GM23338 (cell line): Measurements from ENCODE around the gene LILRA5. TPM values are rescaled to one million over a fixed set of nuclear protein-coding genes. Genes with fewer than 3 reads are reported as not detected.

Experiments used
- ATAC-seq: fragments of 200-7000 bp; cut with Tn5 transposase; 3 replicates; pipeline ENCODE4 v1.9.1; 2020
- DNase-seq: peaks from one replicate; pipeline ENCODE4 v3.0.0-alpha.2; 2015; ENCODE audit warnings: low spot score
- H2AFZ ChIP-seq: fragments of 200-600 bp; sonication (generic); 2 replicates; pipeline ENCODE4 v1.8.0; 2016; ENCODE audit warnings: antibody characterized with exemption, mild to moderate bottlenecking, moderate library complexity
- H3F3A ChIP-seq: fragments of 200-600 bp; sonication (generic); replicated peaks from 2 replicates; pipeline ENCODE4 v1.8.0; 2017; ENCODE audit warnings: antibody characterized with exemption, mixed run types, low read depth
- H3K27ac ChIP-seq: fragments of 200-600 bp; sonication (generic); 2 replicates; pipeline ENCODE4 v1.6.1; 2016; ENCODE audit warnings: low read depth
- H3K27me3 ChIP-seq: fragments of 200-600 bp; sonication (generic); 2 replicates; pipeline ENCODE4 v1.8.0; 2016; ENCODE audit warnings: mild to moderate bottlenecking, mixed run types, moderate library complexity; ENCODE audit not compliant: insufficient read depth
- H3K36me3 ChIP-seq: fragments of 200-600 bp; sonication (generic); 2 replicates; pipeline ENCODE4 v1.8.0; 2016; ENCODE audit warnings: mild to moderate bottlenecking; ENCODE audit not compliant: insufficient read depth
- H3K4me1 ChIP-seq: fragments of 200-600 bp; sonication (generic); 2 replicates; pipeline ENCODE4 v1.8.0; 2016; ENCODE audit warnings: mild to moderate bottlenecking, moderate library complexity; ENCODE audit not compliant: insufficient read depth
- H3K4me2 ChIP-seq: fragments of 200-600 bp; sonication (generic); 2 replicates; pipeline ENCODE4 v1.7.1; 2017; ENCODE audit warnings: mixed run types
- H3K4me3 ChIP-seq: fragments of 200-600 bp; sonication (generic); 2 replicates; pipeline ENCODE4 v1.6.1; 2016; ENCODE audit warnings: mixed run types
- H3K79me2 ChIP-seq: fragments of 200-600 bp; sonication (generic); replicated peaks from 2 replicates; pipeline ENCODE4 v1.8.0; 2017; ENCODE audit warnings: mild to moderate bottlenecking; ENCODE audit not compliant: insufficient read depth
- H3K9me2 ChIP-seq: fragments of 200-600 bp; sonication (generic); 2 replicates; pipeline ENCODE4 v1.8.0; 2017; ENCODE audit not compliant: insufficient read depth
- H4K20me1 ChIP-seq: fragments of 200-600 bp; sonication (generic); replicated peaks from 2 replicates; pipeline ENCODE4 v1.8.0; 2017; ENCODE audit warnings: mild to moderate bottlenecking; ENCODE audit not compliant: insufficient read depth
- H3K27ac Mint-ChIP-seq: 2 replicates; pipeline ENCODE4 v1.8.0; 2020; ENCODE audit warnings: inconsistent platforms, mild to moderate bottlenecking, moderate library complexity, mixed read lengths
- H3K27me3 Mint-ChIP-seq: 3 replicates; pipeline ENCODE4 v1.8.0; 2022; ENCODE audit warnings: low read depth, mild to moderate bottlenecking, moderate library complexity, mixed read lengths, inconsistent platforms; ENCODE audit not compliant: insufficient read depth, poor library complexity
- H3K36me3 Mint-ChIP-seq: 3 replicates; pipeline ENCODE4 v1.8.0; 2021; ENCODE audit warnings: low read depth, mild to moderate bottlenecking, inconsistent platforms, moderate library complexity, mixed read lengths
- H3K4me1 Mint-ChIP-seq: 3 replicates; pipeline ENCODE4 v1.8.0; 2020; ENCODE audit warnings: mild to moderate bottlenecking, inconsistent platforms, mixed read lengths
- H3K4me3 Mint-ChIP-seq: 3 replicates; pipeline ENCODE4 v1.8.0; 2021; ENCODE audit warnings: moderate library complexity, mild to moderate bottlenecking, inconsistent platforms, mixed read lengths
- H3K9me3 Mint-ChIP-seq: 3 replicates; pipeline ENCODE4 v1.8.0; 2020; ENCODE audit warnings: moderate library complexity, mild to moderate bottlenecking, inconsistent platforms, mixed read lengths
- CREB1 ChIP-seq: fragments of 250-450 bp; sonication (Bioruptor Pico); IDR thresholded peaks from 2 replicates; pipeline ENCODE4 v1.5.0; 2020; ENCODE audit warnings: low read depth, mild to moderate bottlenecking, moderate library complexity
- EZH2 ChIP-seq: fragments of 200-600 bp; sonication (generic); IDR thresholded peaks from one replicate; pipeline ENCODE4 v1.8.0; 2017; ENCODE audit warnings: antibody characterized with exemption, mild to moderate bottlenecking, low read depth; ENCODE audit not compliant: unreplicated experiment
- JUNB ChIP-seq: IDR thresholded peaks from one replicate; pipeline ENCODE4 v1.6.1; 2016; ENCODE audit warnings: antibody characterized with exemption; ENCODE audit not compliant: unreplicated experiment
- NANOG ChIP-seq: IDR thresholded peaks from 2 replicates; pipeline ENCODE4 v1.6.1; 2016; ENCODE audit warnings: antibody characterized with exemption, borderline replicate concordance
- POLR2AphosphoS5 ChIP-seq: IDR thresholded peaks from 2 replicates; pipeline ENCODE4 v1.6.1; 2016; ENCODE audit warnings: antibody characterized with exemption, low read depth
- STAT1 ChIP-seq: IDR thresholded peaks from one replicate; pipeline ENCODE4 v1.6.1; 2016; ENCODE audit warnings: antibody characterized with exemption; ENCODE audit not compliant: unreplicated experiment
- polyA plus RNA-seq: library from polyadenylated mRNA; unstranded; fragments of >200 nt; fragmentation: Nextera tagmentation; extraction: Ambion mirVana; gene quantifications from 2 replicates; pipeline ENCODE4 v1.2.1, GENCODE V29; 2016
- total RNA-seq: library from RNA; depleted of rRNA; stranded (reverse); fragments of >200 nt; shearing (Covaris generic); gene quantifications from 2 replicates; pipeline ENCODE4 v1.2.3, GENCODE V29; 2014
- TF ChIP-seq, protein P1 (sequence below): fragments of 250-450 bp; sonication (Bioruptor Pico); IDR thresholded peaks from 2 replicates; pipeline ENCODE4 v1.5.0; 2020; ENCODE audit warnings: mild to moderate bottlenecking, moderate library complexity
- TF ChIP-seq, protein P2 (sequence below): IDR thresholded peaks from 2 replicates; pipeline ENCODE4 v1.6.1; 2016; ENCODE audit warnings: antibody characterized with exemption
- TF ChIP-seq, protein P3 (sequence below), 2 experiments: fragments of 200-600 bp in 1 of 2; sonication (generic) in 1 of 2; conservative IDR thresholded peaks; 2 replicates each; pipeline versions ENCODE4 v1.5.1 to v1.6.1; 2016 to 2017; ENCODE audit warnings: antibody characterized with exemption in 2 of 2, low read depth in 2 of 2, mild to moderate bottlenecking in 2 of 2, moderate library complexity in 1 of 2

LILRA5 gene
- total and polyA plus RNA-seq, 2 experiments from 2014 or later = not detected

DNA sequence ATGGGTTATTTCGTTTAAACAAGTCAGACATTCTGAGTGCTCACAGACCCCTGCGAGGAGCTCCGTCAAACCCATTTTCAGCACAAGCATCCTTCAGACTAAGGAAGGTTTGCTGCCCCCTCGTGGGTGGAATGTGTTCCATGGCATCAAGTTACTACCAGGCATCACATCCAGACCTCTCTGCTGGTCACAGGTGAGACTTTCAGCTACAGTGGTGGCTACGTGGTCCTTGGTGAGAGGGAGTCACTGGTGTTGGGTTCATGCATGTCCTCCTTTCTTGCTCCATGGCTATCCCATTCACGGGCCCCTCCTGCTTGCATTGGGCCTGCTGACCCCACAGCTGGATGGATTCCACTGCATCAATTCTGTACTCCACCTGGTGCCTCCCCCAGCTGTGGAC is 46.8 kb downstream of the LILRA5 start (continued):
- TF ChIP-seq, protein P1, sequence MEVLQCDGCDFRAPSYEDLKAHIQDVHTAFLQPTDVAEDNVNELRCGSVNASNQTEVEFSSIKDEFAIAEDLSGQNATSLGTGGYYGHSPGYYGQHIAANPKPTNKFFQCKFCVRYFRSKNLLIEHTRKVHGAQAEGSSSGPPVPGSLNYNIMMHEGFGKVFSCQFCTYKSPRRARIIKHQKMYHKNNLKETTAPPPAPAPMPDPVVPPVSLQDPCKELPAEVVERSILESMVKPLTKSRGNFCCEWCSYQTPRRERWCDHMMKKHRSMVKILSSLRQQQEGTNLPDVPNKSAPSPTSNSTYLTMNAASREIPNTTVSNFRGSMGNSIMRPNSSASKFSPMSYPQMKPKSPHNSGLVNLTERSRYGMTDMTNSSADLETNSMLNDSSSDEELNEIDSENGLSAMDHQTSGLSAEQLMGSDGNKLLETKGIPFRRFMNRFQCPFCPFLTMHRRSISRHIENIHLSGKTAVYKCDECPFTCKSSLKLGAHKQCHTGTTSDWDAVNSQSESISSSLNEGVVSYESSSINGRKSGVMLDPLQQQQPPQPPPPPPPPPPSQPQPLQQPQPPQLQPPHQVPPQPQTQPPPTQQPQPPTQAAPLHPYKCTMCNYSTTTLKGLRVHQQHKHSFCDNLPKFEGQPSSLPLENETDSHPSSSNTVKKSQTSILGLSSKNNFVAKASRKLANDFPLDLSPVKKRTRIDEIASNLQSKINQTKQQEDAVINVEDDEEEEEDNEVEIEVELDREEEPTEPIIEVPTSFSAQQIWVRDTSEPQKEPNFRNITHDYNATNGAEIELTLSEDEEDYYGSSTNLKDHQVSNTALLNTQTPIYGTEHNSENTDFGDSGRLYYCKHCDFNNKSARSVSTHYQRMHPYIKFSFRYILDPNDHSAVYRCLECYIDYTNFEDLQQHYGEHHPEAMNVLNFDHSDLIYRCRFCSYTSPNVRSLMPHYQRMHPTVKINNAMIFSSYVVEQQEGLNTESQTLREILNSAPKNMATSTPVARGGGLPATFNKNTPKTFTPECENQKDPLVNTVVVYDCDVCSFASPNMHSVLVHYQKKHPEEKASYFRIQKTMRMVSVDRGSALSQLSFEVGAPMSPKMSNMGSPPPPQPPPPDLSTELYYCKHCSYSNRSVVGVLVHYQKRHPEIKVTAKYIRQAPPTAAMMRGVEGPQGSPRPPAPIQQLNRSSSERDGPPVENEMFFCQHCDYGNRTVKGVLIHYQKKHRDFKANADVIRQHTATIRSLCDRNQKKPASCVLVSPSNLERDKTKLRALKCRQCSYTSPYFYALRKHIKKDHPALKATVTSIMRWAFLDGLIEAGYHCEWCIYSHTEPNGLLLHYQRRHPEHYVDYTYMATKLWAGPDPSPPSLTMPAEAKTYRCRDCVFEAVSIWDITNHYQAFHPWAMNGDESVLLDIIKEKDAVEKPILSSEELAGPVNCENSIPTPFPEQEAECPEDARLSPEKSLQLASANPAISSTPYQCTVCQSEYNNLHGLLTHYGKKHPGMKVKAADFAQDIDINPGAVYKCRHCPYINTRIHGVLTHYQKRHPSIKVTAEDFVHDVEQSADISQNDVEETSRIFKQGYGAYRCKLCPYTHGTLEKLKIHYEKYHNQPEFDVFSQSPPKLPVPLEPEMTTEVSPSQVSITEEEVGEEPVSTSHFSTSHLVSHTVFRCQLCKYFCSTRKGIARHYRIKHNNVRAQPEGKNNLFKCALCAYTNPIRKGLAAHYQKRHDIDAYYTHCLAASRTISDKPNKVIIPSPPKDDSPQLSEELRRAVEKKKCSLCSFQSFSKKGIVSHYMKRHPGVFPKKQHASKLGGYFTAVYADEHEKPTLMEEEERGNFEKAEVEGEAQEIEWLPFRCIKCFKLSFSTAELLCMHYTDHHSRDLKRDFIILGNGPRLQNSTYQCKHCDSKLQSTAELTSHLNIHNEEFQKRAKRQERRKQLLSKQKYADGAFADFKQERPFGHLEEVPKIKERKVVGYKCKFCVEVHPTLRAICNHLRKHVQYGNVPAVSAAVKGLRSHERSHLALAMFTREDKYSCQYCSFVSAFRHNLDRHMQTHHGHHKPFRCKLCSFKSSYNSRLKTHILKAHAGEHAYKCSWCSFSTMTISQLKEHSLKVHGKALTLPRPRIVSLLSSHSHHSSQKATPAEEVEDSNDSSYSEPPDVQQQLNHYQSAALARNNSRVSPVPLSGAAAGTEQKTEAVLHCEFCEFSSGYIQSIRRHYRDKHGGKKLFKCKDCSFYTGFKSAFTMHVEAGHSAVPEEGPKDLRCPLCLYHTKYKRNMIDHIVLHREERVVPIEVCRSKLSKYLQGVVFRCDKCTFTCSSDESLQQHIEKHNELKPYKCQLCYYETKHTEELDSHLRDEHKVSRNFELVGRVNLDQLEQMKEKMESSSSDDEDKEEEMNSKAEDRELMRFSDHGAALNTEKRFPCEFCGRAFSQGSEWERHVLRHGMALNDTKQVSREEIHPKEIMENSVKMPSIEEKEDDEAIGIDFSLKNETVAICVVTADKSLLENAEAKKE (CRISPR knock-in tag) = peak; percentile 36; the same call in 1 of the 2 replicates

DNA sequence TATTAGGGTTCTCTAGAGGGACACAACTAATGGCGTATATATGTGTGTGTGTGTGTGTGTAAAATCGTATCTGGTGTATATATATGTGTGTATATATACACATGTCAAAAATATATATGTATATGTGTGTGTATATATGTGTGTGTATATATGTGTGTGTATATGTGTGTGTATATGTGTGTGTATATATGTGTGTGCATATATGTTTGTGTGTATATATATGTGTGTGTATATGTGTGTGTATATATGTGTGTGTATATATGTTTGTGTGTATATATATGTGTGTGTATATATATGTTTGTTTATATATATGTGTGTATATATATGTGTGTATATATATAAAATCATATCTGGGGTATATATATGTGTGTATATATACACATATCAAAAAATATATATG is 50.5 kb downstream of the LILRA5 start:
- no peak overlapping the region for H3K4me2 ChIP-seq
- Mint-ChIP-seq H3K9me3 (no peaks in the 10 kb centered on the region; the same call in 2 of the 3 replicates), H3K4me3 (no peak overlapping the region), H3K36me3 (no peaks in the 10 kb centered on the region), H3K4me1 (peaks cover 5% of the 10 kb centered on the region; the same call in 2 of the 3 replicates), H3K27me3 (no peaks in the 10 kb centered on the region), H3K27ac (no peak overlapping the region)
- no peaks in the 10 kb centered on the region for H3K27me3 ChIP-seq
- no peak overlapping the region for H3K4me3 ChIP-seq
- H4K20me1 ChIP-seq = no peaks in the 10 kb centered on the region
- no peaks in the 10 kb centered on the region for H3K79me2 ChIP-seq
- no peaks in the 10 kb centered on the region for H3K9me2 ChIP-seq
- H3F3A ChIP-seq = no peaks in the 10 kb centered on the region
- ATAC-seq (no peak), DNase-seq (no peak)
- no peaks in the 10 kb centered on the region; the same call in 1 of the 2 replicates for H3K4me1 ChIP-seq
- no peak overlapping the region for H3K27ac ChIP-seq
- H2AFZ ChIP-seq = no peak overlapping the region
- H3K36me3 ChIP-seq = no peaks in the 10 kb centered on the region
- TF ChIP-seq EZH2 (no peak), NANOG (no peak), CREB1 (CRISPR knock-in tag) (no peak), JUNB (no peak), POLR2AphosphoS5 (no peak), STAT1 (no peak)
- TF ChIP-seq, protein P2, sequence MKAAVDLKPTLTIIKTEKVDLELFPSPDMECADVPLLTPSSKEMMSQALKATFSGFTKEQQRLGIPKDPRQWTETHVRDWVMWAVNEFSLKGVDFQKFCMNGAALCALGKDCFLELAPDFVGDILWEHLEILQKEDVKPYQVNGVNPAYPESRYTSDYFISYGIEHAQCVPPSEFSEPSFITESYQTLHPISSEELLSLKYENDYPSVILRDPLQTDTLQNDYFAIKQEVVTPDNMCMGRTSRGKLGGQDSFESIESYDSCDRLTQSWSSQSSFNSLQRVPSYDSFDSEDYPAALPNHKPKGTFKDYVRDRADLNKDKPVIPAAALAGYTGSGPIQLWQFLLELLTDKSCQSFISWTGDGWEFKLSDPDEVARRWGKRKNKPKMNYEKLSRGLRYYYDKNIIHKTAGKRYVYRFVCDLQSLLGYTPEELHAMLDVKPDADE = no peak
- TF ChIP-seq, protein P3, sequence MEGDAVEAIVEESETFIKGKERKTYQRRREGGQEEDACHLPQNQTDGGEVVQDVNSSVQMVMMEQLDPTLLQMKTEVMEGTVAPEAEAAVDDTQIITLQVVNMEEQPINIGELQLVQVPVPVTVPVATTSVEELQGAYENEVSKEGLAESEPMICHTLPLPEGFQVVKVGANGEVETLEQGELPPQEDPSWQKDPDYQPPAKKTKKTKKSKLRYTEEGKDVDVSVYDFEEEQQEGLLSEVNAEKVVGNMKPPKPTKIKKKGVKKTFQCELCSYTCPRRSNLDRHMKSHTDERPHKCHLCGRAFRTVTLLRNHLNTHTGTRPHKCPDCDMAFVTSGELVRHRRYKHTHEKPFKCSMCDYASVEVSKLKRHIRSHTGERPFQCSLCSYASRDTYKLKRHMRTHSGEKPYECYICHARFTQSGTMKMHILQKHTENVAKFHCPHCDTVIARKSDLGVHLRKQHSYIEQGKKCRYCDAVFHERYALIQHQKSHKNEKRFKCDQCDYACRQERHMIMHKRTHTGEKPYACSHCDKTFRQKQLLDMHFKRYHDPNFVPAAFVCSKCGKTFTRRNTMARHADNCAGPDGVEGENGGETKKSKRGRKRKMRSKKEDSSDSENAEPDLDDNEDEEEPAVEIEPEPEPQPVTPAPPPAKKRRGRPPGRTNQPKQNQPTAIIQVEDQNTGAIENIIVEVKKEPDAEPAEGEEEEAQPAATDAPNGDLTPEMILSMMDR (conservative IDR thresholded peaks at IDR 0.05; ENCODE audit: low read depth in 2 of 2) = no peak
